ENCODE results near the gene TMEM47. TPM values are rescaled to one million over a fixed set of nuclear protein-coding genes. Genes with fewer than 3 reads are reported as not detected.

TMEM47 gene
- total and polyA plus RNA-seq, 2 of the 4 experiments (the other 2 are of a cell fraction) = 51.5 to 105 TPM

- Histone ChIP-seq H2AK5ac (ENCODE audit: low read depth, low read length) (no peak overlapping the region), H3K18ac (ENCODE audit: low read depth, low read length) (no peak overlapping the region), H3K27me3 (ENCODE audit: control insufficient read depth, insufficient read depth, low read length) (no peaks in the 10 kb centered on the region), H2BK5ac (ENCODE audit: low read depth, low read length, poor library complexity, severe bottlenecking) (no peak overlapping the region), H4K91ac (ENCODE audit: insufficient read depth, low read depth, low read length) (peak overlapping the region; percentile 15; the same call in 1 of the 2 replicates), H2BK20ac (ENCODE audit: low read depth, low read length) (no peak overlapping the region; the same call in 1 of the 2 replicates), H4K5ac (ENCODE audit: low read depth, low read length) (no peak overlapping the region), H3K79me1 (ENCODE audit: low read depth in 1 of 2, low read length in 2 of 2) (no peaks in the 10 kb centered on the region), H3K14ac (replicated peaks; ENCODE audit: low read depth, low read length) (no peak overlapping the region), H3K36me3 (ENCODE audit: control insufficient read depth, insufficient read depth, low read length) (no peaks in the 10 kb centered on the region), H3K27ac (ENCODE audit: insufficient read depth, low read length) (peak overlapping the region; percentile 27; the same call in 1 of the 2 replicates), H3K9me3 (ENCODE audit: control insufficient read depth, insufficient read depth, low read length) (no peaks in the 10 kb centered on the region), H2AK9ac (replicated peaks; ENCODE audit: low read depth, low read length, poor library complexity) (peak overlapping the region; percentile 73), H4K8ac (ENCODE audit: low read depth in 2 of 2, low read length in 2 of 2) (no peak overlapping the region; a peak in 1 of 4 replicates), H3K56ac (ENCODE audit: extremely low read depth, insufficient read depth, low read length) (no peak overlapping the region), H4K20me1 (ENCODE audit: insufficient read depth, low read length) (peaks cover 2% of the 10 kb centered on the region; the same call in 1 of the 2 replicates), H3K4me1 (ENCODE audit: control insufficient read depth, insufficient read depth, low read length) (no peaks in the 10 kb centered on the region), H2BK15ac (ENCODE audit: low read depth, low read length) (no peak overlapping the region), H2BK120ac (ENCODE audit: low read depth, low read length) (0 out of 2 replicates have a peak overlapping the region, but pooled peaks have one; percentile 54), H3K23ac (ENCODE audit: low read depth, low read length) (no peak overlapping the region; the same call in 1 of the 2 replicates), H2AFZ (replicated peaks; ENCODE audit: low read length, poor library complexity) (peak overlapping the region; percentile 81), H3K4ac (ENCODE audit: low read depth, low read length) (no peak overlapping the region; the same call in 1 of the 2 replicates), H3K4me3 (ENCODE audit: insufficient read depth, low read depth, low read length) (peak overlapping the region; percentile 99), H3K9me1 (ENCODE audit: insufficient read depth, low read length) (no peaks in the 10 kb centered on the region), H3K4me2 (ENCODE audit: low read depth, low read length) (peak overlapping the region; percentile 70), H3K9ac (ENCODE audit: low read depth, low read length) (peak overlapping the region; percentile 40)
- DNase-seq = no peak
- dilution Hi-C loops (cut with HindIII; ENCODE audit: low sequenced_read_pairs, unreplicated experiment) = no loop called here
- in situ Hi-C loops (cut with MboI; ENCODE audit: low sequenced_read_pairs) = no loop called here
- BruUV-seq (replicated peaks) = no TSS peak
- WGBS, 2 experiments (ENCODE audit: extremely low coverage in 2 of 2, insufficient read length in 1 of 2) = 0% methylated on average over 1 of the region's 13 CpGs; no CpG with 5 or more reads in 1 of the 2 experiments
- intact Hi-C loops (cut with micrococcal nuclease) = loop anchor here (2.0 to 10.0 kb wide), 3 partner anchors 121 to 217 kb away; no protein-coding TSS in a partner anchor
- POLR2A ChIA-PET (ENCODE audit: unreplicated experiment) = no interaction called here
- no peak for ATAC-seq (ENCODE audit: low read depth)
- CTCF ChIA-PET = no interaction called here
- TF ChIP-seq BHLHE40 (IDR thresholded peaks at IDR 0.05; ENCODE audit: low read depth, low read length) = no peak
- TF ChIP-seq USF2 (IDR thresholded peaks at IDR 0.05; ENCODE audit: low read depth, low read length) = no peak
- TF ChIP-seq ELK1 (IDR thresholded peaks at IDR 0.05; ENCODE audit: borderline replicate concordance, low read depth, low read length) = no peak
- no peak for TF ChIP-seq MAZ (IDR thresholded peaks at IDR 0.05; ENCODE audit: borderline replicate concordance, low read depth, low read length)
- TF ChIP-seq FOS (IDR thresholded peaks at IDR 0.05; ENCODE audit: low read depth, low read length) = no peak
- TF ChIP-seq CEBPB (IDR thresholded peaks at IDR 0.05; ENCODE audit: low read depth, low read length) = no peak
- no peak for TF ChIP-seq NFE2L2 (IDR thresholded peaks at IDR 0.05; ENCODE audit: low read depth, low read length)
- no peak for TF ChIP-seq MAFK (IDR thresholded peaks at IDR 0.05; ENCODE audit: low read depth, low read length)
- no peak for TF ChIP-seq RFX5 (IDR thresholded peaks at IDR 0.05; ENCODE audit: low read depth, low read length)
- TF ChIP-seq CHD1 (IDR thresholded peaks at IDR 0.05; ENCODE audit: low read depth, low read length) = no peak
- no peak for TF ChIP-seq RAD21 (IDR thresholded peaks at IDR 0.05; ENCODE audit: low read length)
- no peak for TF ChIP-seq CTCF (conservative IDR thresholded peaks at IDR 0.05; ENCODE audit: low read depth, low read length)
- no peak for TF ChIP-seq POLR2A (IDR thresholded peaks at IDR 0.05; ENCODE audit: low read depth, low read length)
- no peak for TF ChIP-seq MXI1 (IDR thresholded peaks at IDR 0.05; ENCODE audit: borderline replicate concordance, low read depth, low read length)
- no peak for TF ChIP-seq RCOR1 (IDR thresholded peaks at IDR 0.05; ENCODE audit: insufficient replicate concordance, low read length)
- TF ChIP-seq SMC3 (IDR thresholded peaks at IDR 0.05; ENCODE audit: low read depth, low read length) = no peak
Measured at GRCh38 chrX:34657726-34658070, 613 bp upstream of the TMEM47 start.

All from IMR-90 (cell line).